HG02798 (cell line): ENCODE results near the gene CCDC144A.
"Not testable (repeated sequence)": the region's sequence is repeated elsewhere in the genome, so short reads cannot be mapped to it uniquely, and the experiment has no call there.

Source experiments
- ATAC-seq: cut with Tn5 transposase; IDR thresholded peaks from one replicate; pipeline ENCODE4 v1.9.1; 2021; ENCODE audit warnings: mild to moderate bottlenecking; ENCODE audit not compliant: unreplicated experiment, poor library complexity

CCDC144A gene

GRCh38 chr17:16689731-16690281 lies at the start of gene CCDC144A:
Gene CCDC144A, plus strand, starts transcription at chr17:16690241. Its CDS starts 160 bp downstream, at chr17:16690401.
- not testable (repeated sequence) for ATAC-seq

- no peak for ATAC-seq
These were observed 40.5 kb upstream of the CCDC144A start for GRCh38 chr17:16649585-16649984.

- ATAC-seq, result no peak
These were observed 37.8 kb upstream of the CCDC144A start for GRCh38 chr17:16652252-16652651.

- no peak for ATAC-seq
These were observed 37.1 kb upstream of the CCDC144A start for GRCh38 chr17:16652847-16653366.

GRCh38 chr17:16653367-16654041 lies 36.5 kb upstream of the CCDC144A start, which contains the start of gene ZNF624:
Gene ZNF624, minus strand, starts transcription at chr17:16653850.
- peak; percentile 92 for ATAC-seq

GRCh38 chr17:16661217-16661616 lies 28.8 kb upstream of the CCDC144A start:
- no peak for ATAC-seq

- ATAC-seq, result no peak
These were observed 27.1 kb upstream of the CCDC144A start for GRCh38 chr17:16662936-16663335.

- ATAC-seq, result not testable (repeated sequence)
These were observed 23.5 kb upstream of the CCDC144A start for GRCh38 chr17:16666553-16666906.

GRCh38 chr17:16666907-16667636 lies 23.0 kb upstream of the CCDC144A start:
- ATAC-seq, result not testable (repeated sequence)

- no peak for ATAC-seq
These were observed 13.3 kb upstream of the CCDC144A start for GRCh38 chr17:16676676-16677268.

- ATAC-seq, result not testable (repeated sequence)
These were observed 6.5 kb upstream of the CCDC144A start for GRCh38 chr17:16683290-16684138.

GRCh38 chr17:16686019-16686418 lies 4.0 kb upstream of the CCDC144A start:
- not testable (repeated sequence) for ATAC-seq

- not testable (repeated sequence) for ATAC-seq
These were observed 2.9 kb upstream of the CCDC144A start for GRCh38 chr17:16687151-16687550.

- not testable (repeated sequence) for ATAC-seq
These were observed 406 bp downstream of the CCDC144A start for GRCh38 chr17:16690447-16690846.

- not testable (repeated sequence) for ATAC-seq
These were observed 7.6 kb downstream of the CCDC144A start for GRCh38 chr17:16697603-16698002.

GRCh38 chr17:16745492-16746203 lies 55.6 kb downstream of the CCDC144A start:
- not testable (repeated sequence) for ATAC-seq

GRCh38 chr17:16746571-16746970 lies 56.5 kb downstream of the CCDC144A start:
- ATAC-seq, result peak; percentile 34

GRCh38 chr17:16750515-16750914 lies 60.5 kb downstream of the CCDC144A start:
- ATAC-seq, result not testable (repeated sequence)
